HG02938 (cell line): ENCODE results near the gene GAS2L2.
"Not testable (repeated sequence)": the region's sequence is repeated elsewhere in the genome, so short reads cannot be mapped to it uniquely, and the experiment has no call there.

Experiments used
- ATAC-seq: cut with Tn5 transposase; IDR thresholded peaks from one replicate; pipeline ENCODE4 v1.9.1; 2021; ENCODE audit warnings: mild to moderate bottlenecking, moderate library complexity; ENCODE audit not compliant: unreplicated experiment

The GAS2L2 gene

DNA sequence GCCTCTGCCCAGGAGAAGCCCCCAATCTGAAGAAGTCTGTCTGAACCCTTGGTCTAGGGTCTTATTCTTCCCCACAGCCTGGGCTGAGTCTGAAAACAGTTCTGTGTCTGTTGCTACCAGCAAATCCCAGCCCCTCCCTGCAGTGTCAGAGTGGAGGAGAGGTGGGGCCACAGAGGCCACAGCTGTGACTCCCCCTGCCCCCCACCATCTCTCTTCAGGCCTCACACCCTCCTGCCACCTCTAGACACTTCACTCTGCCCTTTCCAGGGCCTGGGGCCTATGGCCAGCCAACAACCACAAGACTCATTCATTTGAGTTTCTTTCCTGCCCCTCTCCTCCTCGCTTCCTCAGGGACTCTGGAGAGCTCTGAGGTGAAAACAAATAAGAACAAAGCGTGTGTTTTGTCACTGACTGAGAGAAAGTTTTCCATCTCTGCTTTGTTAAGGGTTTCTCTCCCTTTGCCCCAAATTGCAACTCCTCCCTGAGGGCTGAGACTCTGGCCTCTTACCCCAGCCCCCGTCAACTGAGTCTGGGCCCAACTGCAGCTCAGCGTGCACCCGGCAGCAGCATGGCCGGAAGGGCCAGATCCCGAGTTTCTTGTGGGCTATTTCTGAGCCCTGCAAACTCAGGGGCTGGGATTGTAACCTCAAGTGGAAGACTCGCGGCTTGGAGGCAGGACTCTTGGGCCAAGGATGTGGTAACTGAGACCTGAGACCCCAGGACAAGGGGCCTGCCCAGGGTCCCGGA lies 20.8 kb upstream of the GAS2L2 start:
- ATAC-seq: no peak

- ATAC-seq: no peak
Measured at GRCh38 chr17:35773129-35773528, 20.1 kb upstream of the GAS2L2 start.

GRCh38 chr17:35769895-35770486 lies 17.0 kb upstream of the GAS2L2 start:
- ATAC-seq: no peak

DNA sequence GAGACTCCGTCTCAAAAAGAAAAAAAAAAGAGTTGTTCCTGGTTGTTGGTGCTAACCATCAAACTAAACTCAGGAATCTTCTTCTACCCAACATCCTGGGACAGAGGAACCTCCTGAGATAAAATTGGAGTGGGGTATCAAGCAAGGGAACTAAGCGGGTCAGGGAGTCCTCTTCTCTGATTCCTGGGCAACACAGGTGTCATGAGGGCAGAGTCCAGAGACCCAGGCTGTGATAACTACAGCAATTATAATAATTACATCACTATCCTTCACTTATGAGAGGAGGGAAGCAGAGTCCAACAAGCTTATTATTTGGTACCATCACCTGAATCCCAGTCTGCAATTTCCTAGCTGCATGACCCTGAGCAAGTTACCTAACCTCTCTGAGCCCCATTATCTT lies 15.8 kb upstream of the GAS2L2 start:
- ATAC-seq: no peak

DNA sequence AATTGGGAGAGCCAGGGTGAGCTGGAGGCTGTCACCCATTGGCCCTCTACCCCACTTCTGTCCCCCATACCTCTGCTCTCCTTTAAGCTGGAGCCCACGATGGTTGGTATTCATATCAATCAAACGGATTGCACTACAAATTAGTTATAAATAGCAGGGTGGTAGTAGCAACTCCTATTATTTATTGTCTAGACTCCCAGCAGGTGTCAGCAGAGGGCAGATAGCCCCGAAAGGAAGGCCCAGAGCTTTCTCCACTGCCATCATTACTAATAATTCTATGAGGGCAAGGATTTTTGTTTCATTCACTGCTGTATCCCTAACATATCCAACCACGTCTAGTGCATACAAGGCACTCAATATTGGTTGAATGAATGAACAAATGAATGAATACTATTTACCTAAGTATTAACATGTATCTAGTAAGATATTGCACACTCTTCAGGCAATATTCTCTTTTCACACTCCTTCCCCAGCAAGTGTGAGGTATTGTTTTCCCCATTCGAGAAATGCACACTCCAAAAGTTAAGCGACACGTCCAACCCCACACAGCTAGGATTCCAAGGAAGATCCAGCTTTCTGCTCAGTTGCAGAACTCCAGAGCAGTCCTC lies 14.0 kb upstream of the GAS2L2 start:
- ATAC-seq: no peak

DNA sequence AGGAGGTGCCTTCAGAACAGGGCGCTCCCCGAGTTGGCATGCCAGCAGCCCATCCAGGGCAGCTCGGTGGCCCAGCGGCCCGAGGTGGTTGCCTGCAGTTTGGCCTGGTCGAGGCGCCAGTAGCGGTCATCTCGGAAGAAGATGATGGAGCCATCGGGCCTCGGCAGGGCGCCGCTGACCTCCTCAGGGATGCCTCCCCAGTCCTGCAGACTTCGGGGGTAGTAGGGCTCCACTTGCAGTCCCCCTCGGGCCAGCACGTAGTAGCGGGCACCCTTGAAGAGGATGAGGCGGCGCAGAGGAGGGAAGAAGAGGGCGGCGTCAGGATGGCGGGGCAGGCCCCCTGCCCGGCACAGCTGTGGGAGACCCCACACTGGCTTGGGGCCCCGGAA lies 13.4 kb upstream of the GAS2L2 start:
- no peak for ATAC-seq

GRCh38 chr17:35765756-35766488 lies 12.9 kb upstream of the GAS2L2 start:
- no peak for ATAC-seq

GRCh38 chr17:35765086-35765710 lies 12.2 kb upstream of the GAS2L2 start:
- ATAC-seq: no peak

DNA sequence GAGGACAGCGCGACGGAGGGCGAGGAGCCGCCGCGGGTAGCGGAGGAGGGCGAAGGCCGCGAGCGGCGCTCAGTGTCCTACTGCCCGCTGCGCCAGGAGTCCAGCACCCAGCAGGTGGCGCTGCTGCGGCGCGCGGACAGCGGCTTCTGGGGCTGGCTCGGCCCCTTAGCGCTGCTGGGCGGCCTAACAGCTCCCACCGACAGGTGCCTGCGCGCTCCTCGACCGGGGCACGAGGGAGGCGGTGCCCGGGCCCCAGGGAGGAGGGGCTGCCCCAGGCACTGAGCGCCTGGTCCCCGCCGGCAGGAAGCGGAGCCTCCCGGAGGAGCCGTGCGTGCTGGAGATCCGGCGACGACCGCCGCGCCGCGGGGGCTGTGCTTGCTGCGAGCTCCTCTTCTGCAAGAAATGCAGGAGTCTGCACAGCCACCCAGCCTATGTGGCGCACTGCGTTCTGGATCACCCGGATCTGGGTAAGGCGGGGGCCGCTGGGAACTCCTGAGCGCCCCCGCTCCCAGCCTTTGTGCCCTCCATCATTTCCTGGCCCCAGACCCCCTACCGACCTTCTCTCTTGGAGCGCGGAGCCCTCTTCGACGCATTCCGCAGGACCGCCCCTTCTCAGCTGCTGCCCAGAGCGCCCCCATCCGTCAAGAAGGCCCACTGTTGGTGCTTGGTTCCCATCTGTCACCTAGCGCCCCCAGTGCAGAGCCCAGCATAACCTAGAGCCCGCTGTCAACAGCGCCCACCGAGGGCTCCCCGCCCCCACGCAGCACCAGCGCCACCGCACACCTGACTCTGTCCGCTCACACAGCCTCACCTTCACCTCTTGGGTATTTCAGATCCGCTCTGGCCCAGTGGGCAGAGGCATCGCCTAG lies 11.3 kb upstream of the GAS2L2 start:
- peak; percentile 58 for ATAC-seq

DNA sequence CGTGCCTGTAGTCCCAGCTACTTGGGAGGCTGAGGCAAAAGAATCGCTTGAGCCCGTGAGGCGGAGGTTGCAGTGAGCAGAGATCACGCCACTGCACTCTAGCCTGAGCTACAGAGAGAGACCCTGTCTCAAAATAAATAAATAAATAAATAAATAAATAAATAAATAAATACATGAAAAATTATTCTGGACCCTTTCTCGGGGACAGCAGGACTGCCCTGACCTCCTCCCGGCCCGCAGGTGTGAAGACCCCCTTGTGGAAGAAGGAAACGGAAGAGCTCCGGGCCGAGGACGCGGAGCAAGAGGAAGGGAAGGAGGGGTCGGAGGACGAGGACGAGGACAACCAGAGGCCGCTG lies 10.7 kb upstream of the GAS2L2 start:
- ATAC-seq: no peak

DNA sequence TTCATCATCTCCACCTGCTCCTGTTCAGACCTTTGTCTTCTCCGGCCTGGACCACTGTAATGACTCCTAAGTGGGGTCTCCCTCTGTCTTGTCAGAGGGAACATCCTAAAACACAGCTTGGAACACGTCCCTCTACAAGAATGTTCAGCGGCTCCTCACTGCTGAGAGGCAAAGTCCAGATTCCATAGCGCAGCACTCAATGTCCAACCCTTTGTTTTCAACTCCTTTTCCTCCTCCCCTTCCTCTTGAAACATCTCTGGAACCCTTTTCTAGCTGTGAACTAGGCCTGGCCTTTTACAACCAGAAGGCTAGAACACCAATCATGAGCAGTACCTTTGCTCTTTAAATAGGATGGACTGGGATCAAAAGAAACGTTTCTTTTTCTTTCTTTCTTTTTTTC lies 8.6 kb upstream of the GAS2L2 start:
- ATAC-seq: no peak

DNA sequence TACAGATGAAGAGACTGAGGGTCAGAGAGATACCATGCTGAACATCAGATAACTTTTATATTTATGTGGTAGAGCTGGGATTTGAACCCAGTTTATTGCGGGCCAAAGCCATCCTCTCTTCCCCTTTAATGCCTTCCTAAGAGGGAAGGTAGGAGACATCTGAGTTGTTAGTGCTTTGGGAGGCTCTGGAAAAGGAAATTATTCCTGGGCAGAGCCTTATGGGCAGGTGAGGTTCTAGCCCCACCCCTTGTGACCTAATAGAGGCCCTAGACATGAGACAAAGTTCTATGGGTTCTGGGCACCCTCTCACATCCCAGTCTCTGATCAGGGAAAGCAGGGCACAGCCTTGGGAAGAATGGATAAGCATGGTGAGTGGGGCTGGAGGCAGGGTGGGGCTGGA lies 7.5 kb upstream of the GAS2L2 start, which contains the start of gene C17orf50:
Gene C17orf50 (plus strand): TSS at position 301 of the 400 bp plus-strand sequence. CDS start 55 bp downstream, at position 356.
- ATAC-seq: no peak

DNA sequence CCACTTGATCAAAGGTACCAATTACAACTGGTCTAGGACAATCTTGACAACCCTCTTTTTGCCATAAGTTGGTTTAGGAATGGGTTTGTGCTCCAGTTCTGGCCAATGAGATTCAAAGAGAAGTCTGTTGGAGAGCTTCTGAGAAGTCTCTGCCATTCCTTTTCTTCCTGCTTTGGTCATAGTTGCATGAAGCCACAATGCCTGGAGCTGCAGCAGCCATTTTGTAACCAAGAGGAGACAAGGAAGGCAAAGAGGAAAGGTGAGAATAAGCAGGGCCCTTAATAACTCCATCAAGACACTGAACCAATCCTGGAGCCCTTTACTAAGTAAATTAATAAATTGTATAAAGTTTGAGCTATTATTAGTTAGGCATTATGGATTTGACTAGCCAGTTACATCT lies 4.2 kb upstream of the GAS2L2 start:
- no peak for ATAC-seq

- no peak for ATAC-seq
Measured at GRCh38 chr17:35752471-35752870, 568 bp downstream of the GAS2L2 start.

DNA sequence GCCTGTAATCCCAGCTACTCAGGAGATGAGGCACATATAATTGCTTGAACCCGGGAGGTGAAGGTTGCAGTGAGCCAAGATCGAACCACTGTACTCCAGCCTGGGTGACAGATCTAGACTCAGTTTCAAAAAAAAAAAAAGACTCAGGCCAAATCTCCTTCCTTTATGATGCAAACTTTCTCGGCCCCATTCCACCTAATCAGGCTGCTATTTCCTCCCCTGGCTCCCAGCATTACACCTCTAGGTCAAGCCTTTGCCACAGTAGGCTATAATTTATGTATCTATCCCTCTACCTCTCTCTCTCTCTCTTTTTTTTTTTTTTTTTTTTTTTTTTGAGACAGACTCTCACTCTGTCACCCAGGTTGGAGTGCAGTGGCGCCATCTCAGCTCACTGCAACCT lies 1.5 kb downstream of the GAS2L2 start:
- not testable (repeated sequence) for ATAC-seq

DNA sequence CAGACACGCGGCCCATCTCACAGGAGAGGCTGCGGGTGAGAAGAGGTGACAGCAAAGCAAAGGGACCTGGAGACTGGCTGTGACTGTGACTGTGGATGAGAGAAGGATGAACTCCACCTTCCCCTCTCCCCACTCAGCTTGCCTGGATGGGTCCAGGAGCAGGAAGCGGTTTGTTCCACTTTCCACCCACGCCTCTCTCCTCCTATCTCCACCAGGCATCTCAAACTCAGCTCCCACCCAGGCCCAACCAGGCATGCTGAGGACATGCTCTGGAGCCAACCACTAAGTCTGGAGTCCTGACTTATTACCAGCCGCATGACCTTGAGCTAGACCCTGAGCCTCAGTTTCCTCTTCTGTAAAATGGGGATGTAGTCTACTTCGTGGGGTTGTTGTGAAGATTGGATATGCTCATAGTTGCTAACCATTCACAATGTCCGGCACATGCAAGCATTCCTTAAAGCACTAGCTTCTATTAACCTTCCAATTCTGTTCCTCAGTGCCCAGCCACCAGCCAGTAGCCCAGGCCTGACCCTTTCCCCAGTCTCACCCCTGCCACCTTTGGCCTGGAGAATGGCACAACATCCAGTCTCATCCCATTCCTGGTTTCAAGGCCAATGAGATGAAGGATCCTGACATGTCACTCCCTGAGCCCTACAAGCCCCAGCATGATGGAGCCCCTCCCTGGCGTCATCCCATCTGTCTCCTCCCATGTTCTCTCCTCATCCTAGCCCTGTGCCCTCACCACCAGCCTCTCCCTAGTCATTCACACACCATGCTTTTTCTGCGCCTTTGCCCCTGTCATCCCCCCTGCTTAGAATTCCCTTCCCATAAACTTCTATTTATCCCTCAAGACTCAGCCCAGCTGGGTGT lies 2.3 kb downstream of the GAS2L2 start:
- ATAC-seq: no peak

GRCh38 chr17:35749560-35750412 lies 3.3 kb downstream of the GAS2L2 start:
- ATAC-seq: no peak

- ATAC-seq: no peak
Measured at GRCh38 chr17:35748979-35749378, 4.1 kb downstream of the GAS2L2 start.
